ENCODE measurements around the gene TSPAN33.

DNA sequence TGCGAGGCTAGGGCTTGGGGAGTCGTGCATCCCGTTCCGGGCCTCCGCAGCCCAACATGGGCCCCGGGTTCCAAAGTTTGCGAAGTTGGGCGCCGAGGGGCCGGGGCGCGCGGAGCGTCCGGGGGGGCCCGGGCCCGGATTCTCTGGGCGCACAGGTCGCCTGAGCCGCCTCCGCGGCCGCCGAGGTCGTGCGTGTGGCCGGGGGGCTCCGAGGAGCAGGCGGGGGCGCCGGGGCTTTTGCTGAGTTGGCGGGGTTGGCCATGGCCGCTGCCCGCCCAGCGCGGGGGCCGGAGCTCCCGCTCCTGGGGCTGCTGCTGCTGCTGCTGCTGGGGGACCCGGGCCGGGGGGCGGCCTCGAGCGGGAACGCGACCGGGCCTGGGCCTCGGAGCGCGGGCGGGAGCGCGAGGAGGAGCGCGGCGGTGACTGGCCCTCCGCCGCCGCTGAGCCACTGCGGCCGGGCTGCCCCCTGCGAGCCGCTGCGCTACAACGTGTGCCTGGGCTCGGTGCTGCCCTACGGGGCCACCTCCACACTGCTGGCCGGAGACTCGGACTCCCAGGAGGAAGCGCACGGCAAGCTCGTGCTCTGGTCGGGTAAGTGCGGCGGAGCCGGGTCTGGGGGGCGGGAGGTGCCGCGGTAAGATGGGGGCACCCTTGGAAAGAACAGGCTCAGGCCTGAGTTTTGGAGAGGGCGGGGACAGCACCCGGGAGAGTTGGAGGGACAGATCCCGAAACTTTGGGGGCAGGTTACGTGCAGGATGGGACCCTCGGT is 44.6 kb downstream of the TSPAN33 start:
- TF ChIP-seq POLR2A (IDR thresholded peaks at IDR 0.05; ENCODE audit: low read depth, low read length), result no peak
- no peak for TF ChIP-seq POLR2AphosphoS5 (IDR thresholded peaks at IDR 0.05; ENCODE audit: low read depth, low read length)

All from GM12891 (cell line).